ENCODE measurements around the gene GABRG3.
A peak's percentile ranks its signal among the peaks of the same experiment; 100 is the strongest.
"Not testable (repeated sequence)": the region's sequence is repeated elsewhere in the genome, so short reads cannot be mapped to it uniquely, and the experiment has no call there.

GABRG3 gene

DNA sequence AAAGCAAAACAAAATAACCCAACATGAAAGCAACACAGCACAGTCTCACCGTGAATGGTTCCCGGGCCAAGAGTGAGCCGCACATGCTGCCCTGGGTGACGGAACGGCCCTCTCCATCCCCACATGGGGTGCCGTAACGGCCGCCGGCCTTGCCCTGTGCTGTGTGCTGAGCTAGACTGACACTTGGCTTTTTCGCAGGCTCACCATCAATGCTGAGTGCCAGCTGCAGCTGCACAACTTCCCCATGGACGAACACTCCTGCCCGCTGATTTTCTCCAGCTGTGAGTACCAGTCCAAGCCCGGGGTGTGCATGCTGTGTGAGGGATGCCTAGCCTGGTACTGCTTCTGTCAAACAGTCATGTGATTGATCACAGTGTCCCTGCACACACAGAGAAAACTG lies 357.6 kb downstream of the GABRG3 start:
- DNase-seq (ENCODE audit: low read depth in 2 of 2) = no peak

DNA sequence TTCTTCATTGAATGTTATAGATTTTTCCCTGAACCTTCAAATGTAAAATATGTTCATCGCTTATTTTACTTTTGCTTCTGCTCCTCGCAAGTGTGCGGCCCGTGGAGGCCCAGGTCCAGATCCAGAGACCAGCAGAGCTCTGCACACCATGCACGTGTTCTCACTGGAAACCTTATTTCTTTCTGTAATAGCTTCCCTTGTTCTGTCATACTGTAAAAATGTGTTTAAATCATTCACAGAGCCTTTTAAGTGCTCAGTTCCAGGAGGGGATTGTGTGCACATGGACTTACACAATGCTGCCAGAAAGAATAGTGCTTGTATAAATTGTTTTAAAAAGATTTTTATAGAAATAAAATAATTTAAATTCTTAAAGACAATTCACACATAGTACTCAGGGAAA lies 359.3 kb downstream of the GABRG3 start:
- no peak for DNase-seq (ENCODE audit: low read depth in 2 of 2)

DNA sequence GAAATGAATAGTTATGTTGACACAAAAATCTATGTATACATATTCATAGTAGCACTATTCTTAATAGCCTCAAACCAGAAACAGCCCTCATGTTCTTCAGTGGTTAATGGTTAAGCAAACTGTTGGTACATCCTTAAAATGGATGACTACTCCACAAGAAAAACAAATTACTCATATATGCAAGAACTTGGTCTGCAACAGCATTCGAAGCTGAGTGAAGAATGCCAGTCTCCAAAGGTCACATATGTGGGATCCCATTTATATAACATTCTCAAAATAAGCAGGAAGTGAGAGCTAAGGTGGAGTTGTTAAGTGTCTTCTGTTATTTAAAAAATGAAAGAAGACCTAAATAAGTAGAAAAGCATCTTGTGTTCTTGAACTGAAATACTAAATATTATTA lies 365.7 kb downstream of the GABRG3 start:
- no peak for DNase-seq (ENCODE audit: low read depth in 2 of 2)

DNA sequence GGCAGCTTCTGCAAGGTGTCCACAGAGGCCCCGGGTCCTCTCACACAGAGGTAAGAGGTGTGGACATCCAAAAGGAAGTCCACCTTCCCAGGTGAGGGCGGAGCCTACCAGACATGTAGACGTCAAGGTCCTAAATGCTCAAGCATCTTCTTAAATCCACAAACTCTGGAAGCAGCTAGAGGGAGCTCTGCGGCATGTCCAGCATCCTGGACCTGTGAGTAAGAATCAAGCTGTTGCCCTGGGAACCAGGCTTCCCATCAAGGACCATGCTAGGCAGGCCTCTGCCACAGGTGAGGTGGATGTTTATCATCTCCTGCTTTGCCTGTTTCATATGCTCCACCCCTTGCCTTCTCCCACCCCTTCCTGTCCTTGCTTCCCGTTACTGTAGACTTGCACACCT lies 368.2 kb downstream of the GABRG3 start:
- DNase-seq (ENCODE audit: low read depth in 2 of 2) = no peak

DNA sequence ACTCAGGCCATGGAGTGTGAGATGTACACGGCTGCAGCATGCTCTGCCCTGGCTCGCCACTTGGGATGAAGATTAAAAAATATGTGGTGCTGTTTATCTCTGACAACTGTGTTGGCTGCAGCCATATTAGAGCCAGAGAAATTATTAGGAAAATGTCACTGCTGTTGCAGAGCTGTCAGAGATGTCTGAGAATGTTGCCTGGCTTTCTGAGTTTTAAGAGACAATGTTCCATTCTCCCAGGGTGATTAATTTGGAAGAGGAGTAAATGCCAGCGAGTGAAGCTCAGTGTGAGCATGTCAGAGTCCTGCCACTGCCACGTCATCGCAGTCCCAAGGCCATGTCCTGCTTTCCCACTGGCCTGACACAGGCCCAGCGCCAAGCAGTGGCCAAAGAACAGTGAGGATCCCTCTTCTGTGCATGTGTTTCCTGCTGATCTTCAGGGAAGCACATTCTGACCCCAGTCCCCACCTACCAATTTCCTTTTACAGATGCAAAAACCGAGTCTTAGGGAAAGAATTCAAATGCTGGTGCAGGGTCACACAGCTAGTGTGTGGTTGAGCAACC lies 370.9 kb downstream of the GABRG3 start:
- no peak for DNase-seq (ENCODE audit: low read depth in 2 of 2)

DNA sequence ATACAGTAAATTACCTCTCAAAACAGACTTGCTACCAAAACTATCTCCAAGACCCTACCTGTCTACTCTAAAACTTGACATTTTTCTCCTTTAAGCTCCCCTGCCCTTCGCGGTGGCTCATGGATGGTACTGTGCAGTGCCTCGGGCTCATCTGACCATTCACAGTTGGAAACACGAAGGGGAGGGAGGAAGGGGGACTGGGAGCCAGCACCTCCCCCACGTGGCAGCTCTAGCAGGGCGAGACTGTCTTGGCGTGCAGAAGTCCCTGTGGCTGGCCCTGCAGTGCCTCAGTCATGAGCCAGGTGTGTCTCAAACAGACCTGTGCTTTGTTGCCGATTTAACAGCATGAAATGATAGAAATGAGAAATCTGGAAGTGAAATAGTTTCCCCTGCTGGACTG lies 372.0 kb downstream of the GABRG3 start:
- no peak for DNase-seq (ENCODE audit: low read depth in 2 of 2)

DNA sequence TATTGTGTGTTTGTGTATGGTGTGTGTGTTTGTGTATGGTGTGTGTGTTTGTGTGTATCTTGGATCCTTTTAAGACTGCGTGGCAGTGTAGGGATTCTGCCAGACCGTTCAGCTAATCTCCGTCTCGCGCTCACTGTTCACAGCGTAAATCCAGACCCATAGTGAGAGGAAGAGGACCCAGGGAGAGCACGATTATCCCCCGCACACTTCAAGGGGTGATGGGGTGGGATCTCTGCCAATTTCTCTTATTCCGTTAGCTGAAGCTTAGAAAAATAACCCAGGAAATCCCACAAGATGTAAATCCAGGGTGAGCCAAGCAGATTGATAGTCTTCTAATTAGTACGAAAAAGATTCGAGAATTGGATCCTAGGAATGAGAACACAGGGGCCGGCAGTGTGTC lies 381.2 kb downstream of the GABRG3 start:
- no peak for DNase-seq (ENCODE audit: low read depth in 2 of 2)

DNA sequence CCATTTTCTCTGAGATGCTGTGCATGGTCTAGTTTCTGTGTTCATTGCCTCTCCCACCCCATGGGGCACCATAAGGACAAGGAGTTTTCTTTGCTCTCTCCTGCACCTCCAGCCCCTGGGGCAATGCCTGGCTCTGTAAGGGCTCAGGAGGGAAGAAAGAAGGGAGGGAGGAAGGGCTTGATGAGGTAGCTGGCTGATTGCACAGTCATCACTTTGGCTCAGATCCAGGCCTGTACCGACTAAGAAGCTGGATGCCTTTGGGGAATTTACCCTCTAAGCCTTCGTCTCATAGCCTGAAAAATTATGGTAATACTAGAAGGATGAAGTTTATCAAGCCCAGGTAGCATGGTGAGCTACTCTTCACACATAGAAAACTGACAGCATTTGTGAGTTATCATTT lies 382.9 kb downstream of the GABRG3 start:
- DNase-seq (ENCODE audit: low read depth in 2 of 2) = no peak

DNA sequence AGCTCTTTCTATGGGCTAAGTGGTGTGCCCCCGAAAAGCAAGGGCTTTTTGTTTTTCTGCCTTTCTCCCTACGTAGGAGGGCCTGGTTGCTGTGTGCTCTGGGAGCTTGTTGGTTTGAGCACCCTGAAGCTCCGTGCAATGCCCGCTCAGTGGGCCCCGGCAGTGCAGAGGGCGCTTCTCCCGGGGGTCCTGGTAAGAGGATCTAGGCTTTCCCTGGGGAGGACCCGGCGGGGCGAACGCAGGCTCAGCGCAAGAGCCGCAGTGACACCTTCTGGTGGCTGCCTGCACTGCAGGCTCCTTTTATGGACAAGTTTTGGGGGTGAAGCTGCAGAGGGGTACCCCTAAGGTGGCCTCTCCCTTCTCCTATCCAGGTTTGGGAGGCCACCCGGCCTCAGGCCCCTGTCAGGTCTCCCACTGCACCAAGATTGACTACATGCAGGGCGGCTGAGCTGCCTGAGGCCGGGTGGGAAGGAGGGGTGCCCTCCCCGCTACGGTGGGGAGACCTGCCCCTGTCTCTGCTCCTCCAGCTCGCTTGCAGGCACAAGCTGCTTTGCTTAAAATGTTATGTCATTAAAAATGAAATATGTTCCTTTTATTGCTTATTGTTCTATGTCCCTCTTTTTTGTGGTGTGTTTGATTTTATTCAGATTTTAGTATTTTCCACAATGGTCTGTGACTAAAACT lies 387.9 kb downstream of the GABRG3 start:
- DNase-seq (ENCODE audit: low read depth in 2 of 2) = peak in 1 of 2 donors; percentile 1

DNA sequence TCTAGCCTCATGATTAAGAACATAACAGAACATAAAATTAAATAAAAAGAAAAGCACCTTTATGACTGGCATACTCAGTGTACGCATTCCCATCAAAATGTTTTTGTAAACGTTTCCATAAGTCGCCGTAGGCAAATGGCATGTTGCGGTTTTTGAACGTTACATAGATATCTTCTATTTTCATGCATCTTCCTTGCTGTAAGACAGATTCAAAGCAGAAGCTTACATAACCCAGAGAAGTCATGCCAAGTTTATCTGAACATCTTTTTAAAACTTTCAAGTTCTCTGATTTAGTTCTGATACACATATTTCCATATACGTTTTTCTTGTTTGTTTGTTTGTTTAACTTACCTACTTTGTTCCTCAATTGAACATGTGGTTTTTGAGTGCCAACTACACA lies 388.6 kb downstream of the GABRG3 start:
- no peak for DNase-seq (ENCODE audit: low read depth in 2 of 2)

DNA sequence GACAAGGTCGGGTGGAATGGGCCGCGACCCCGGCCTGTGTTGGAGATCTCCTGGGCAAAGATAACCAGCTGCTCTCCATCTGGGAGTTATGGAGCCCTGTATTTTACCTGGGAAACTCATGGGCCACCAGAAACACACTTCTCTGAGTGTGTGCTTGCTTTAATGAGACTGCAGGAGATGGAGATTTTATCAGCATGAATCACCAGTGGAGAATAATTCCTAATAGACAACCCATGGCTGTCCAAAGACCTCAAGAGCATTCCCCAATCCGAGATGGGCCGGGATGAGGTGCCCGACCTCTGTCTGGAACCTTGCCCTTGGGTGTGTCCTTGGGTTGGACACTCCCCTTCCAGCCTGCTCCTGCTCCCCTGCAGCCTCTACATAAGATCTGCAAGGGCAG lies 389.3 kb downstream of the GABRG3 start:
- DNase-seq (ENCODE audit: low read depth in 2 of 2) = no peak

DNA sequence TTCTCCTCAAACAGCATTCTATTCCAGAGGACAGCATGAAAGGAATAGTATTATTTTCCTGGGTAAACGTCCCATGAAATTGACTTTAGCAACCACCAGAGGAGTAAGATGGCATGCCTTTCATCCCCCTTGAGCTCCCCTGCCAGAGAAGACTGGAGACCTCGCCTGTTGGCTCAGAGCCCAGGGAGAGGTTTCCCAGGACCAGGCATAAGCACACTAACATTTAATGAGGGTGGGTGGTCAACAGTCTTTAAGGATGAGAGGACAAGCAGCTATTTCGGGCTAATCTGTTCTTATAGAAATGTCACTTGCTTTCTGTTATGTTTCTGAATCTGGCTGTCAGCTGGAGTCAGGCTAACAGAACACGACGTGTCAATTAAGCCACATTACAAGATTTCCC lies 390.5 kb downstream of the GABRG3 start:
- no peak for DNase-seq (ENCODE audit: low read depth in 2 of 2)

DNA sequence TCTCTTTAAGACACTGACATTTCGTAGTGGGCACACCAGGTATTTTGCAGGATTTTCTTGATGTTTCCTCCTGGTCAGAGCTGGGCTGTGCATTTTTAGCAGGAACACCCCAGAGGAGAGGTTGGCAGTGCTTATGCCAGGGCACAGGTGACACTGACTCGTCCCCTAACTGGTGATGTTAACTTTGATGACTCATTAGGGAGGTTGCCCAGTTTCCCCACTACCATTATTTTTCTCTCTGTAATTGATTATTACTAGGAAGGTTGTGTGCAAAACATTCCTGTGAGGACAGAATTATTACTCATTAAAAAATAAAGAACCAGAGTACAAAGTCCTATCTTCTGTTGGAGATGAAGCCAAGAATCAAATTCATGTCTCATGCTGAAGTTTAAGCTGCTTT lies 394.5 kb downstream of the GABRG3 start:
- no peak for DNase-seq (ENCODE audit: low read depth in 2 of 2)

DNA sequence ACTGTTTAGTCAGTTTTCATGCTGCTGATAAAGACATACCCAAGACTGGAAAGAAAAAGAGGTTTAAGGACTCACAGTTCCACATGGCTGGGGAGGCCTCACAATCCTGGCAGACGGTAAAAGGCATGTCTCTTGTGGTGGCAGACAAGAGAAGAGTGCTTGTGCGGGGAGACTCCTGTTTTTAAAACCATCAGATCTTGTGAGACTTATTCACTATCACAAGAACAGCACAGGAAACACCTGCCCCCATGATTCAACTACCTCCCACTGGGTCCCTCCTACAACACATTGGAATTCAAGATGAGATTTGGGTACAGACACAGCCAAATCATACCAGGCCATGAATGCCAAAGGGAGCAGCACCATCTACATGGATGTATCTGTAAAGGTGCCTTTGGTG lies 406.4 kb downstream of the GABRG3 start:
- DNase-seq (ENCODE audit: low read depth in 2 of 2) = not testable (repeated sequence)

DNA sequence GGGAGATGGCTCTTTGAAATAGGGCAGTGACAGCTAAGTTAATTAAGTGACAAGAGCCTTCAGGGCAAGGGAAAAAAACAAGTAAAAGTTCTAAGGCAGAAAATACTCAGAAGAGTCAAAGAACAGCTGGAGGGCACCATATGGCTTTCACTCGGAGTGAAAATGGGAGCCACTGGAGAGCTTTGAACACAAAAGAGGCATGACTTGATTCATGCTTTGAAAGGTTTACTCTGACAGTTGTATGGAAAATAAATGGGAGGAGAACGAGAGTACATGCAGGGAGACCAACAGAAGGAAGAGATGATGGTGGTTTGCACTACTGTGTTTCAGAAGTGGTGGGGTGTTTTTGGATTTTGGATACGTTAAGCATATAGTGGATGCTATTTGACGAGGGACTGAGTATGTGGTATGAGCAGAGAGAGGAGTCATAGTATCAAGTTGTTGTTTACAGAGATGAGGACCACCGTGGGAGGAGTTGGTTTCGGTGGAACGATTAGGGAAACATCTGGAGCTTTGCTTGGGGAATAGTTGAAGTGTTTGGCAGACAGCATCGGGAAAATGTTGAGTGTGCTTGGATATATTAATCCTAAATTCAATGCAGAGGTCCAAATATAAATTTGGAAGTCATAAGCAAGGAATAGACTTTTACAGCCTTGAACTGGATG lies 411.5 kb downstream of the GABRG3 start:
- DNase-seq (ENCODE audit: low read depth in 2 of 2) = no peak

DNA sequence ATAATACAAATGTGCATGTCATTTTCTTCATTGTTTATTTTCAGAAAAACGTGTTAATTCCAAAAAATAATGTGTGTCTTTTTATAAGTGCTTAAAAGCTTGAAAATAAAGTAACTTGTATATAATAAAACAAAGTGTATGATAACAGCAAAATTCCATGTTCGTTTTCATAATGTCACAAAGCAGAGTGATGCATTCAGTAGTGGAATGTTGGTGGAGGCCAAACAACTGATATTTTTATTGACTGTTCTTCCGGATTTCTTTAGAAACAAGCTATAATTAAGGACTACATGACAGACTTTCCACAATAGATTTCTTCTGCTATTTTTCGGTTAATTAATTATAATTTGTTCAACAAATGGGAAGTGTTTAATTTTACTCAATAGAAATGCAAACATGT lies 412.7 kb downstream of the GABRG3 start:
- DNase-seq (ENCODE audit: low read depth in 2 of 2) = no peak

DNA sequence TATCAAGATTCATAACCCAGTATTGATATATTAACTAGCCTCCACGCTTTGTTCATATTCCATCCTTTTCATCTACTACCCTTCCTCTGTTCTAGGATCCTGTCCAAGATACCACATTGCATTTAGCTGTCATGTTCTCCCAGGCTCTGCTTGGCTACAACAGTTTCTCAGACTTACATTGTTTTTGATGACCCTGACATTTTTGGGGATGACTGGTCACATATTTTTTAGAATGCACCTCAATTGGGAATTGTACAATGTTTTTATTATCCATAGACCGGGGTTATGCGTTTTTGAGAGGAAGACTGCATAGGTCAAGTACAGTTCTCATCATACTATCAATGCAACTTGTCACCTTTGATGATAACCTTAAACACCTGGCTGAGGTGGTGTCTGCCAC lies 421.2 kb downstream of the GABRG3 start:
- no peak for DNase-seq (ENCODE audit: low read depth in 2 of 2)

DNA sequence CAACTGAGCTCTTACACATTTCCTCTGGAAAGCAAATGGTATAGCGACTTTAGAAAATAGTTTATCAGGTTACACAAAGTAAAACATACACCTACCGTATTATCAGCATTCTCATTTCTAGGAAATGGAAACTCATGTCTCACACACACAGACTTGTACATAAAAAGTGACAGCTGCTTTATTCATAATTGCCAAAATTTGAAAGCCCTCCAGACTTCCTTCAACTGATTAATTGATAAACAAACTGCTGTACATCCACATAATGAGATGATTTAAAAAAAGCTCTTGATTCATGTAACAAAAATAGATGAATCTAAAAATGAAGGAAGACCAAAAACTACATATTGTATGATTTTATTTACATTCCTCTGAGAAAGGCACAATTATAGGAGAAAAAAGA lies 425.5 kb downstream of the GABRG3 start:
- no peak for DNase-seq (ENCODE audit: low read depth in 2 of 2)

DNA sequence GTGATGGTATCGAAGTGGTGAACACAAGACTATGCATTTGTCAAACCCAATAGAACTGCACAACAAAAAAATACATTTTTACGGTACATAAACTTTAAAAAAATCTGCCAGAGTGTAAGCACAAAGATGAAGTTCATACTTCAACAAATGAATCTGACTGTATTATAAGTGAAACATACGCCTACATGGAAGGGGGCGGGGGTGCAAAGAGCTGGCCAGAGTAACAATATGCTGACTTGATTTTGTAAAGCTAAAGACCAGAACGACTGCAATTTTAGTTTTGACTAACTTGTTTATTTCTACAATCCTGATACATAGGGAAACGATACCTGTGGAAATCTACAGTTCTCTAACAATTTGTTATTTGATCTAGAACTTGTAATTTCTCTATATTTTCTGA lies 426.0 kb downstream of the GABRG3 start:
- no peak for DNase-seq (ENCODE audit: low read depth in 2 of 2)

DNA sequence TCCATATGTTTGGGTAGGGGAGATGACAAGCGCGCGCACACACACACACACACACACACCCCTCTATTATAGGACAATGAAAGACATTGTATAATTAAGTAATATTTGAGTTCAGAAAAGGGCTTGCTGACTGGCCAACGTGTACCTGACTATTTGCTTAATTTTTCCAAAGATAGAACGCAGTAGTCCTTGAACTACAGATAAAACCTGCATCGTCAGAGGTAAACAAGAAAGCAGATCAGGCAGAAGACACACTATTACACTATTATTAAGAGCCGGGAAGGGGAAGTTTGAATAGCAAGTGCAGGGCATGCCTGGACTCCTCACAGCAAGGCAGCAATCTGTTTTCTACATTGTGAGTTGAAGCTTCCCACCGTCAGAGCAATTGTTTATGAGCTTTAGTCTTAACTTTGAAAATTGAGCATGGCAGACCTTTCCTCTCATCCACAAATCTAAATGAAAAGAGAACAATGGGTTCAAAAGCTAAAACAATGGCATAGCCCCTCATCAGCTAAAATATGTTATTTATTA lies 427.7 kb downstream of the GABRG3 start:
- DNase-seq (ENCODE audit: low read depth in 2 of 2) = no peak

DNA sequence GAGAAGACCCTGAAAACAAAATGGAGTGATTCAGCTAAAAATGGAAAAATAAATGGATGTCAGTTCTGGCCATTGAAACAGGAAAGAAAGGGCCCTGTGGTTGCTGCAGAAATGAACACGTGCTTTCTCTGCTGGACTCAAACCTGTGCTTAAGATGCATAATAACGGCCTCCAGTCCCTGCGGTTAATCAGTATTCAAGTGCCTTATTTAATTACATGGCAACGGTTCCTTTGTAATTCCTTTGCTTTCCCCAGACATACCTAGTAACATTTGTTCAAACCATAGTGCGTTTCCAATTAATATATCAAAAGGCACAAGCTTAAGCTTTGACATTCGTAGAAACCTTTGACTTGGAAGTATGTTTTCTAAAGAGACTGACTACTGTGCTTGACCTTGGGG lies 428.3 kb downstream of the GABRG3 start:
- DNase-seq (ENCODE audit: low read depth in 2 of 2) = no peak

DNA sequence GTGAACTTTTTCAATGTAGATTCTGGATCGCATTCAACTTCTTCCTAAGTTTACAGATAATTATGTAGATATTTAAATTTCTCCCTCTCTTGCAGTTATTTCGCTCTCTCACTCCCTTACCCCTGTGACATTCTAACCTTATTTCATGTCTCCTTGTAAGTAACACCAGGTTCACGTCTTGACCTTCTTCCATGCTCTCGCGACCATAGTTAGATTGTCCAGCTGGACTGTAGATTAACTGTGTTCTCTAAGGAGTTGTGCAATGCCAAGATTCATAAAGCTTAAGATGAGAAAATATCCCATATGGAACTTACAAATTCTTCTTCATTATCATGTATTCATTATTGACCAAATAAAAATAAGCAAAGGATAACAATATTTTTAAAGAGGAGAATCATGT lies 430.5 kb downstream of the GABRG3 start:
- no peak for DNase-seq (ENCODE audit: low read depth in 2 of 2)

DNA sequence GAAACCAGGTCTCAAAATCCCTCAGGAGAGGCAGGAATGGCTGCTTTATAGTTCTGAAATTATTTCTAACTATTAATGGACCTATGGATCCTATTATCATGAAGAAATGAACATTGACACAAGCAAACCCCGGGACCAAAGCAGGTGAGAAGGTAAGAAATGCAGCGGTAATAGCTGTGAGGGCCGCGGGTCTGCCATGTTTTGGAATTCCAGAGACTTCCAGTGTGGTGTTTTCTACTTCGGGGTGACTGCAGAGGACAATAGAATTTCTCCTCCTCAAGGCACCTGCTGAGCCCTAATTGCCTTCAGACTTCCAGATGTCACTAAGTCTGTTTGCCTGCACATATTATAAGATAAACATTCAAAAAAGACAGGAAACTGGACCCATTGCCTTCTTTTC lies 437.4 kb downstream of the GABRG3 start:
- DNase-seq (ENCODE audit: low read depth in 2 of 2) = no peak

Measured in stimulated activated CD8-positive, alpha-beta memory T cell treated with anti-CD3 and anti-CD28 coated beads, Interleukin-2, amount 100 ng/mL, for 48 hours (primary cell).